ENCODE data around the gene DSG2. TPM values are rescaled to one million over a fixed set of nuclear protein-coding genes. Genes with fewer than 3 reads are reported as not detected.
"Not testable (repeated sequence)": the region's sequence is repeated elsewhere in the genome, so short reads cannot be mapped to it uniquely, and the experiment has no call there.

The DSG2 gene
- total RNA-seq = under 1 TPM; 0.15 to 0.23 TPM

DNA sequence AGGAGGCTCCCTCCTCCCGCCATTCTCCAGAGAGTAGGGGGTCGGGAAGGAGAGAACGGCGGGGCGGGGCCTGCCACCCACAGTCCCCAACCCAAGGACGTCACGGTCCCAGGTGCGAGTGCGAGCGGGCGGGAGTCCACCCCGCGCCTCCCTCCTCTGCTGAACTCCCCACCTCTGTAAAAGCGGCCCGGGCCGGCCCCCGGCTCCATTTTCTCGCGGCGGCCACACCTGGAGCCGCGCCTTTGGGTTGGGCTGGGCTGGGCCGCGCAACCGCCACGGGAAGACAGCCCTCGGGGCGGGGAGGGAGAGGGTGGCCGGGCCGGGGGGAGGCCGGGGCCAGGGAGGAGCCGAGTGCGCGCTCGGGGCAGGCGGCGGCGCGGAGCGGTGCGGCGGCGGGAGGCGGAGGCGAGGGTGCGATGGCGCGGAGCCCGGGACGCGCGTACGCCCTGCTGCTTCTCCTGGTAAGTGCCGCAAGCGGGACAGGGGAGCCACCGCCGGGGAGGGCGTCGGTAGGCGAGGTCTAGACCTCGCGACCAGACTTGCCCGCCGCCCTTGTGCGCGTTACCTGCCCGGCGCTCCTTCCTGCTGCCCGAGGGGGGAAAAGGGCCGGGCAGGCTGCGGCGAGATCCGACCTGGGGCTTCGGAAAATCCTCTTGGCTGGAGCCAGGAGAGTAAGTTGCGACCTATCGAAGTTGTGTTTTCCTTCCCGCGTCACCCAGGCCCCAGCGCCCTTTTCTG lies at the start of gene DSG2:
TSS of gene DSG2 (plus strand) at position 342 of the 738 bp plus-strand sequence. CDS start at position 417, 75 bp downstream.
- ChIA-PET CTCF (no interaction called here), POLR2A (no interaction called here)

DNA sequence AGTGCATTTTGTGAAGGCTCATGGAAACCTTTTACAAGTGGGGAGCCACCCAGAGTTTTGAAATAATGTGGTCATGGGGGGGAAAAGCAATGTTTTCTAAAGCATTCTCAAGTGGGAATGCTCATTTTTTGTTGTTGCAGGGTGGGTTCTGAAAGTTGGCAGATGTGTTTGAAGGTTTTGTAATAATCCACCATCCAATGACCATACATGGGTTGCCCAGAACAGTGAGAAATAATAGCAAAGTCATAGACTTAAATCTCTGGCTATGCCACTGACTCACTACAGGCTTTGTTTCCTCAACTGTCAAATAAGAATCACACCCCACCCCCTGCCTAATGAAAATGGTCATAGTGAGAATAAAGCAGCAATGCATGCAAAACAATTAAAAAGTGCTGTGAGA lies 47.6 kb upstream of the DSG2 start:
- CTCF ChIA-PET = no interaction called here
- POLR2A ChIA-PET = no interaction called here

DNA sequence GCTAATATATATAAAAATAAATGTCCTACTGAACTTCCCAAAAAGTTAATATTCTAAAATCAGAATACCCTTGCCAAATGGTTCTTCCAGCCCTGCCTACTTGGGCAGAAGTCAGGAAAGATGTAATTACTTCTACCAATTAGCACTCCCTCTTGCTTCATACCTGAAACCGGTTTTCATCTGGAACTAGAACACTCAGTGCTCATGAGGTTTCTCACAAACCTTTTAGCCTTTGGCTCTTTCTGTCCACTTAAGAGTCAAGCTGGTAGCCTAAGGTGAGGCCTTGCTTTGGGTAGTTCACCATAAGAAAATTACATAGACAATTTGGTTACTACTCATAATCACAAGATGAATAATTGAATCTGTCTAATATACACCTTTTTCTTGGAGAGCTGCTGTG lies 46.4 kb upstream of the DSG2 start:
- CTCF ChIA-PET = no interaction called here
- POLR2A ChIA-PET = no interaction called here

DNA sequence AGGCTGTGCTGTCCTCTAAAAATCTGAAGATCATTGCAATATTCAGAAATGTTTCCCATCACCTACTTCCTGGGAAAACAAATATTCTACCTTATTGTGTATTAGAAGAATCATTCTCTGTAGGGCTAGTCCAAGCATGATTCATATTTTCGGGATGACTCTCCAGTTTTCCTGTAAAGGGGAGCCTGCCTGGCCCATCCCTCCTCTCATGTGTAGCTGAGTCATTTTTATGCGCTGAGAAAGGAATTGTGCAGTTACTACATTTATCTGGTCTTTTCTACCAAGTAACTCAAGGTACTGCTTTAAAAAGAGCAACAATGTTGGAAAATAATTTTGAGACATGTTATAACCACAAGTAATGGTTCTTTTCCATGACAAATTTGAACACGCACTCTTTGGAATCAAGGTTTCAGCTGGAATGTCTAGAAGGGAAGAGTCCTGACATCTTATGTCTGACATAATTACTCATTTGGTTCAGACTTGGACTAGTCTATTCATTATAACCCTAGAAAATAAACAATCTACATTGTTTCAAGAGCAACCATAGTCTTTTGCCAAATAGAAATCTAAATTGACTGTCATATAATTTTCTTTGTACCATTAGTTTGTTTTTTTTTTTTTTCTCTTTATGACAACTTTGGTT lies 43.8 kb upstream of the DSG2 start:
- POLR2A ChIA-PET = no interaction called here
- CTCF ChIA-PET = no interaction called here

DNA sequence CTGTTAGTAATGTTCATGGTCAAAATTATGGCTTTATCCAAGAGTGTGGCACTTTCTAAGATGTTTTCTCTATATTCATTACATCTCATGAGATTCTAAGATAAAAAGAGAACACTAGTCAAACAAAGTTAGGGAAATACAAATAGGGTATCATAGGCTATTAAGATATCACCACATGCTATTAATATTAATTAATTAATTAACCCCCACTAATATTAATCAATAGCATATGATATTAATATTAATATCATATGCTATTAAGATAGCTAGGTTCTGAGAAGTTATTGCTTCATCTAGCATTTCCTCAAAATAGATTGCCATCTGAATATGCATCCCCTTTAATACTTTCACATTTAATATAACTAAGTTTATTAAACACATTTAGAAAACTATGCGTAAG lies 28.3 kb upstream of the DSG2 start:
- ChIA-PET POLR2A (no interaction called here), CTCF (no interaction called here)

DNA sequence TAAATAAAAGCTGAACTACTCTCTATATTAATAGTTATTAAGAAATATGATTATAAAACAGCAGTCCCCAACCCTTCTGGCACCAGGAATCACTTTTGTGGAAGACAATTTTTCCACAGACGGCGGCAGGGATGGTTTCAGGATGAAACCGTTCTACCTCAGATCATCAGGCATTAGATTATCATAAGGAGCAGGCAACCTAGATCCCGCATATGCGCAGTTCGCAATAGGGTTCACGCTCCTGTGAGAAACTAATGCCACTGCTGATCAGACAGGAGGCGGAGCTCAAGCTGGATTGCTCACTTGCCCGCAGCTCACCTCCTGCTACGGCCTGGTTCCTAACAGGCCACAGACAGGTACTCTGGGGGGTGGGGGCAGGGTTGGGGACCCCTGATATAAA lies 19.3 kb upstream of the DSG2 start:
- ChIA-PET POLR2A (no interaction called here), CTCF (no interaction called here)

DNA sequence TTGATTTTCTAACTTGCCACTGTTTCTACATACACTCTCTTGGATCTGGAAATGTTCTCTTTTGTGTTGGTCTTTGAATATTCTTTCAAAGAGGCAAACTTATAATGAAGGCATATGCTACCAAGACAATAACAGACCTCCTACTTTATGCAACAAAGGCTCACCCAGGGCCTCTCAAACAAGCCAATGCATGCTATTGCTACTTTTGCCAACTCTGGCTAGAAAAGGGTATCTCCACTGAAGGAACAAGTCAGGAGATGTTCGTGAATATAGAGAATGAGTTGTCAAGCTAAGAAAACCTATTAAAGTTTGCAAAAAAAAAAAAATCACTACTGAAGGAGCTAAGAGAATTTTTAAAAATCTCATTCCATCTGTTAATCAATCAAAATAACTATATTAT lies 15.9 kb upstream of the DSG2 start:
- CTCF ChIA-PET = no interaction called here
- POLR2A ChIA-PET = no interaction called here

DNA sequence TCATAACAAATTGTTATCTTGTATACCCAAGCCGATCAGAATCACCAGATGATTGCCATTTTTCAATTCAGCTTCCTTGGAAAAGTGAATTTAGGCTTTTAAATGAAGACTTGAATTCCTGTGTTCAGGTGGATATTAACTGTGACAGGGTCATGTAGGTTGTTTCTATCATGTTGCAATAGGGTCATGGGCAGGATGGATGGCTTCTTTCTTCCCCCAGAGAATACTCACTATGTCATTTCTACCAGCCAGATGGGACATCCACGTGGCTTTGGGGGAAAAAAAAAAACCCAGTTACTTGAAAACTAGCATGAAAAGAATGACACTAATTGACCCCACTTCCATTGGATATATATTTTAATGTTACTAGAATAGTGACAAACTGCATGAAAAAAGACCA lies 14.6 kb upstream of the DSG2 start:
- ChIA-PET POLR2A (no interaction called here), CTCF (no interaction called here)

DNA sequence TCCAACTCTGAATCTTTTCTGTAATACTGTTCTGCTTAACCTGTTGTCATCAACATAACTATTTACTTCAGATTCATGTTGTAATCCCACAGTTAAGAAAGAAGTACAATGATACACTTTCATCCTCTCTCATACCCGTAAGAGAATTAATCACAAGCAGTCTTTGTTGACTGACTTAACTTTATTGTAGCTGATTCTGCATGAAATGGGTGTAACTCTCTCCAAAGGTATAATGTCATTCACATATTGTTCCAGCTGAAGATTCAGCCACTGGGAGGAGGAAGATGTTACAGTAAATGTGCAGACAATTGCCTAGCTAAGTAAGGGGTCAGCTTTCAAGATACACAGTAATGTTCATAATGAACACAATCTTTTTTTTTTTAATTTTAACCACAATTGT lies 13.5 kb upstream of the DSG2 start:
- ChIA-PET CTCF (interaction anchor here (0.7 kb wide), 1 partner anchor 70 kb away, joined by 3 read pairs; no protein-coding TSS in a partner anchor), POLR2A (no interaction called here)

DNA sequence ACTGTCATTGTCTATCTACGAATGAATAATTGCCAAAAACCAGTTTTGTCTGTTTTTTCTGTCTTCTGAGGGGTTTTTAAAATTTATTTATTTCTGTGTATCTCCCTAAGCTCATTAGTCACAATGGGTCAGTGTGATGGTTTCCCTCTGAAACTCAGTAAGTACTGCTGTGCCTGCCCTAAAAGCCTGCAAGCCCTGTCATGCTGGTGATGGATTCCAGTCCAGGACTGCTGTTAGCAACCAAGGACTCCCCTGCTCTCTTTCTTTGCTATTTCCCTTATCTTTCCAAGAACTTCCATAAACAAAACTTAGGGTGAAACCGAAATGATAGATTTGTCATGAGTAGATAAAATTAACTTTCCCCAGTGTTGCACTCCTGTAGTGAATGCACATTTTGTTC lies 11.8 kb upstream of the DSG2 start:
- ChIA-PET POLR2A (no interaction called here), CTCF (no interaction called here)

DNA sequence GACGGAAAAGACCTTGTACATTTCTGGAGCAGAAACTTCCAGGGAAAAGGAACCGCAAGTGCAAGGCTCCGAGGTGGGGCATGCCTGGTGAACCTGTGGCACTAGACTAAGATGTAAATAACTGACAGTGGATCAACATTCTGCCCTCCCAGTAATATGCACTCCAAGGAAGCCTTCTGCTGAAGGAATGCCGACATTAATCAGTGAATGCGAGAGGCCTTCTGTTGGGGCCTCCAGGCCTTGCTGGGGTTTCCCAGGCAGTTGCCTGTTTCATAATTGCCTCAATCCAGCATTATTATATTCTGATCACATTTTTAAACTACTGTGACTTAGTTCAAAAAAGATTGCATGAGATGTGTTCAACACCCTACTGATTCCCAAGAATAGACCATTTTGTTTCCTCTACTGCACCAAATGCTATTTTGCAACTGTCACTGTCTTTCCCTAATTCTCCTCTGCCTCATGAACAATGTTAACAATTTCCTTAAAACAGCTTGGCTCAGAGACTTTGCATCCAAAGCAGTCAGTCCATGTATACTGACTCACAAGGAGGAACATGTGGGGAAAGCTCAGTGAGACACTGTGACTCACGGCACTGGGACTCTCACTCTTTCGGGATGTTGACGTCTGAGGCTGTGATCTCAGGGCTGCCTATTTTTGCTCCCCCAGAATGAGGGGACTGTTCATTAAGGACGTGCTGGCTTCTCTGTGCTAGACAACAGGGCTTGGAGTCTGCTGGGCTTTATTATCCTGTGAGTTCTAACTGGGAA lies 10.5 kb upstream of the DSG2 start:
- ChIA-PET CTCF (no interaction called here), POLR2A (no interaction called here)

DNA sequence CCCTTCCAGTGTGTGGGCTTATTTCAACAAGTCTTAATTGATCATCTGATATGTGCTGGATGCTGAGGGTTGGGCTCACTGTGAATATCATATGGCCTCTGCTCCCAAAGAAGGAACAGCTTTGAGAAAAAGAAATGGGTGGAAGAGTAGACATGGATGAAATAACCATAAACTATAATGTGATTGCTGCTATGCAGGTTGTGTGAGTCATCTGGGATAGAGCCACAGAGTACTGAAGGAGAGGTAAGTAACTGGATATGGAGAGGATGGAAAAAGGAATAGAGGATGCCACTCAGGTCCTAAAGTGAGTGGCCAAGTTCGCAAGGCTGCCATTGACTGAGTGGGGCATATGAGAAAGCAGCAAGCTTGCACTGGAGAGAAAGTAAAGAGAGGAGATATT lies 8.7 kb upstream of the DSG2 start:
- ChIA-PET CTCF (no interaction called here), POLR2A (no interaction called here)

DNA sequence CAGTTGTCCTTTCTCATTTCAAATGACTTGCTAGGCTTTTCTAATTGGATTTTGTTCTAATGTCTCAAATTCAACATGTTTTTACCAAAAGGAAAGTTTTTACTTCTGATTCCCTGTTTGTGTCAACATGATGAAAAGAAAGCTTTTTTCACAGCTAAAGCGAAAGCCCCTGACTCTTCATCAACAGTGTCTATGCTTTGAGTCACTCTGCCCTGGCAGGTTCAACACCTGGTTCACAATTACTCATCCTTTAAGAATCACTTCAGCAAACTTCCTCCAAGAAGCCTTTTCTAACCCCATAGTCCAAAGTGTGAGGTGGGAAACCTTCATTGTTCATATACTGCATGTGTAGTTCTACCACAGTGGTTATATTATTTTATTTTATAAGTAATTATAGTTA lies 7.6 kb upstream of the DSG2 start:
- ChIA-PET POLR2A (no interaction called here), CTCF (no interaction called here)

DNA sequence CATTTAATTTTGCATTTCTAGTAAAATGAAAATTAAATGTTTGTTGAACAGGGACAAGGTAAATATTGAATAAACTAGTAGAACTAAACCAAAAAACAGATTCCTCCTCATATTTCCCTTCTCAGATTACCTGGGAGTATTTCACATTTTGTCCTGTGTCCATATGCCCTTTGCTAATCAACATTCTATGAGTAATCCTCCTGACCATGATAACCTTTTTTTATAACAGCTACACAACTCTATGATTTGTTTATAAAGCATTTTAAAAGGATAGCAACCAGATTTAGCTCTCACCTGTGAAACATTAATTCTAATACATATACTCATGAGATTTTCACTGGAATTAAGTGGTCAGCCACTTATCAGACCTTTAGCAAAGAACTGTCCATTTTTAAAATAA lies 7.1 kb upstream of the DSG2 start:
- POLR2A ChIA-PET = no interaction called here
- CTCF ChIA-PET = no interaction called here

DNA sequence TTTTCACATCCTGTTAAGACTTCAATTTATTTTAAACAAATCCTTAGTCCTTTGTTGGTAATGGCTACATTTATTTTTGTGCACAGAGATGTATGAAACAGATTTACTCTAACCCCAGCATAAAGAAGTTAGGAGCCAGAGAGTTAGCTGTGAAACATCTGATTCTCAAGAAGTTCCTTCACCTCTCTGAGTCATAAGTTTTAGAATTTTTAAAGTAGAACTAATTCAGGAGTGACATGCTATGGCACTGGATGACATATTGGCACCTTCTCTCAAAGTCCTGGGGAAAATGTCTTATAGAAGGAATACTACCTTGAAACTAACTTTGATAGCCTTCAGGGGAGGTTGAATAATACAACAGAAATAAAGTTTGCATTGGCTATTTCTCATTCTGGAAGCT lies 6.4 kb upstream of the DSG2 start:
- CTCF ChIA-PET = interaction anchor here (0.6 kb wide), 1 partner anchor 589 kb away, joined by 3 read pairs; no protein-coding TSS in a partner anchor
- POLR2A ChIA-PET = no interaction called here

DNA sequence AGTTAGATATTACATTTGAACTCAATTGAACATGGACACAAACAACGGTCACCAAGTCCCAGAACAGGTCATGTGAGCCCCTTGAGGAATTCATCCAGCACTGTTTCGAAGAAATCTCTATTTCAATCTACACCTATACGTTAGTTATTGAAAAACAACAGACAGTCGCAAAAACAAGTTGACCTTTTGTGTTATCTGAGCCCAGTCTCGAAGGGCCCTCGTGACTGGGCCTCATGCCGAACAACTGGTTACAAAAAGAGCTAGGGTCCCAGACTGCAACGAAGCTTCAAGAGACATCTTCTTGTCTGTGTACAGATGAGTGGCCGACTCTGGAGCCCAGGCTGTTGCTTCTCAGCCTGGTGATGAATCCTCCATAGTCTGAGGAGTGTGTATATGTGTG lies 5.3 kb upstream of the DSG2 start:
- POLR2A ChIA-PET = no interaction called here

DNA sequence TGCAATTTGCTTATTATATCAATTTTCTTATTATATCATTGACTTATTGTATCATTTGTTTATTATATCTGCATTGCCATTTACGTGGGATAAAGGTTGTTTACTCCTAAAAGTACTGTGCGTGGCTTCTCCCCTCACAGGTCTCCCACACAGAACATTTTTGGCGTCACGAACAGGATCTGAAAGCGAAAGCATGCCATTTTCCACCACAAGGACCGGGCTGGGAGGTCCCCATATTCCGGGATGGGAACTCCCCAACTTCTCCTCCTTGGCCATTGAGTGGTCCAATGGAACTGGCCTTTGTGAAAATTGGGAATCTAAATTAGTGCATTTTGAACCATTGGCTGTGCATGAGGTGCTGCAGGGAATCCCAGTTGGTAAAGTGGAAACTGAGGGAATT lies 4.8 kb upstream of the DSG2 start:
- POLR2A ChIA-PET = no interaction called here
- CTCF ChIA-PET = no interaction called here

More for the DNA sequence above, 5.3 kb upstream of the DSG2 start:
- CTCF ChIA-PET = no interaction called here

DNA sequence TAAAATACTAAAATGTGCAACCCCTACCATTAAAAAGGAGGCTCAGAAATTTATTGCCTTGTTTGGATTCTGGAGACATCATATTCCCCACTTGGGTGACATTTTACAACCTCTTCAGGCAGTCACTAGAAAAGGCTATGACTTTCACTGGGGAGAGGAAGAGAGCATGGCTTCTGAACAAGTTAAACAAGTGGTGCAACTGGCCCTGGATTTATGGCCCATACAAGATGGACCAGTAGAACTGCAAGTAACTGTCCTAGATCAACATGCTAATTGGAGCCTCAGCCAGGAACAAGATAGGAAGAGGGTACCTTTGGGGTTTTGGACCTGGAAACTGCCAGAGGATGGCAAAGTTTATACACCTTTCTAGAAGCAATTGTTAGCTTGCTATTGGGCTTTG lies 4.0 kb upstream of the DSG2 start:
- POLR2A ChIA-PET = no interaction called here
- CTCF ChIA-PET = no interaction called here

DNA sequence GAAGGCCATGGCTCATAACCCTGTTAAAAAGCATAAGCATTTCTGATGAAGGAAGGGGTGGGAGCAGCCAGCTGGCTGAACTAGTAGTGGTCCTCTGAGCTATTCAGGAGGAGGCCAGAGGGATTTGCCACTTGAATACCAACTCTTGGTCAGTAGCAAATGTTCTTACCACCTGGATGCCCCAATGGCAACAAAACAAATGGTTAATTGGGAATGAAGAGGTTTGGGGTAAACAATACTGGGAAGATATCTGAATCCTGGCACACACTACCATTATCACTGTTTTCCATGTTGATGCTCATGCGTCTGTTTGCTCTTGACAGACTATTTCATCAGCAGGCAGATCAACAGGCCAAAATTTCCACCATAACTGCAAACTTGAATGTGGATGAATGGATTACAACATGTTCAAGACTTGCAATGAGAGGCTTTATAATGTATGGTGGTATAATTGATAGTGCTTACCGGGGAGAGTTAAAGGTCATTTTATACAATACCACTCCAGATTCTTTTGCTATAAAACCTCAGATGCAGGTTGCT lies 3.2 kb upstream of the DSG2 start:
- CTCF ChIA-PET, POLR2A ChIA-PET: not testable (repeated sequence)

DNA sequence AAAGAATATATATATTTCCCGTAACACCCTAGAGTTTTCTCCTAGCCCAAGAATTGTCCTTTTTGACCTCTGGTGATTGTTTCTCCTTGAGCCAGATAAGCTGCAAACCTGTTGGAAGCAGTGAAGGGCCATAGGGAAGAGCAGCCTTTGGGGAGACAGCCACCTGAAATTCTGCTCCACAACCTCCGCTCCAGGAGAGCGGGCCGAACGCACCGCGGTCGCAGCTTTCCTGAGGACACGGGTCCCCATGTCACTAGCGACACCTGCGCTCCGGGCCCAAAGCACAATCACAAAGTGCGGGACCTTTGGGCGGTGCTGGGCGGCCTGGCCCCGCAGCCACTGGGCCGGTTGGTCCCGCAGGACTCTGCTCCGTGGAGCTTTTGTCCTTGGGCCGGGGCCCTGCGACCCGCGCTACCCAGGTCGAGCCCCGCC lies 557 bp upstream of the DSG2 start:
- CTCF ChIA-PET = no interaction called here
- POLR2A ChIA-PET = no interaction called here
